GM18526 (cell line): ENCODE results near the gene BRD9.

Experiments used
- POLR2A ChIP-seq: IDR thresholded peaks from 3 replicates; pipeline ENCODE4 v1.6.1; 2011; ENCODE audit not compliant: insufficient read length; ENCODE audit errors: extremely low read depth

BRD9 gene

DNA sequence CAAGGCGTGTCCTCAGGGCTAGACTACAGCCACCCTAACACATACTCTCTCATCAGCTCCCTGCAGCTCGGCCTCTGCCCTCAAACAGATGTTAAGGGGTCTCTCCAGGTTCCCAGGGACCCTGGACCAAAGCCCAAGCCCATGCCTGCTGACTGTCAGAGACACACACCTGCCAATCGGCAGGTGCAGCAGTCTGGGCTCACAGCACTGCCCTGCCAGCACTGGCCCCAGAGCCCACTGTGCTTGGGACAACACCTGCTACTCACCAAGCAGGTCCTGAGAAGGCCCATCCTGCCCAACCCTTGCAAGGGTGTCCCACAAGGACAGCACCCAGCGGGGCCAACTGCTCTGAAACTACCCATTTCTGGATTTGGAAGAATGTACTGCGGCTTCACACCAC is 21.6 kb downstream of the BRD9 start:
- TF ChIP-seq POLR2A = no peak

DNA sequence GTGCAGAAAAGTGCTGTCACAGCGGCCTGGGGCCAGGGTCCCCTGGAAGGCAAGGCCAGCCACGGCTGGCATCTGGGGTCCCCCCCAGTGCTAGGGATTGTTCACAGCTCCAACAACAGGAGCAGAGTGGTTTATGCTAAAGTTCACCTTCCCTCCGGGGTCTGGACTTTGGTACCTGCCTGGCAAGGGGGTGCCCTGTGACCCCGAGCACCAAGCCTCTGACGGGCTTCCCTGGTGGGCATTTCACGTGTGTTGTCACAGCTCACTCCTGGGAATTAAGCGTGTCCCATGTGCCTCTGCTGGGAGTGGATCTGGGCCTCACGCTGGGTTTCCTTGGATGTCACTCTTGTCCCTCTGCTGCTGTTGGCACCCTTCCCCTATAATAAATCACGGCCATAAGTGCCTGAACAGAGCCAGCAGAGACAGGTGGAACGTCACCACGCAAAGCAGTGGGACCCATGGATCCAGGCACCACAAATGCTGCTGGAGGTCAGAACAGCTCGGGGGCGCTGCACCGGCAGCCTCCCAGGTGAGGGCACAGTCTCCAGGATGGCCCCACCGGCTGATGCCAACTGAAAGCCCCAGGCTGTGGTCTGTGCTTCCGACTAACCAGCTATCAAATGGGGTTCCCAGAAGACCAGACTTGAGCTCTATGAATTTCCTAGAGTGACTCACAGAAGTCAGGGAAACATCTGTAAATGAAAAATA is 24.0 kb downstream of the BRD9 start:
- TF ChIP-seq POLR2A = no peak

DNA sequence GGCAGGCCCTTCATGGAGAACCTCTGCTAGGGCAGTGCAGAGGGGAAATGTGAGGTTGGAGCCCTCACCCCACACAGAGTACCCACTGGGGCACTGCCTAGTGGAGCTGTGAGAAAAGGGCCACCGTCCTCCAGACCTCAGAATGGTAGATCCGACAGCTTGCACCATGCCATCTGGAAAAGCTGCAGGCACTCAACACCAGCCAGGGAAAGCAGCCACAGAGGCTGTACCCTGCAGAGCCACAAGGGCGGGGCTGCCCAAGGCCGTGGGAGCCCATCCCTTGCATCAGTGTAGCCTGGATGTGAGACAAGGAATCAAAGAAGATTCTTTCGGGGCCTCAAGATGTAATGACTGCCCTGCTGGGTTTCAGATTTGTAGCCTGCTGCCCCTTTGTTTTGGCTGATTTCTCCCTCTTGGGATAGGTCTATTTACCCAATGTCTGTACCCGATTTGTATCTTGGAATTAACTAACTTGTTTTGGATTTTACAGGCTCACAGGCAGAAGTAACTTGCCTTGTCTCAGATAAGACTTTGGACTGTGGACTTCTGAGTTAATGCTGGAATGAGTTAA is 25.2 kb downstream of the BRD9 start:
- no peak for TF ChIP-seq POLR2A

DNA sequence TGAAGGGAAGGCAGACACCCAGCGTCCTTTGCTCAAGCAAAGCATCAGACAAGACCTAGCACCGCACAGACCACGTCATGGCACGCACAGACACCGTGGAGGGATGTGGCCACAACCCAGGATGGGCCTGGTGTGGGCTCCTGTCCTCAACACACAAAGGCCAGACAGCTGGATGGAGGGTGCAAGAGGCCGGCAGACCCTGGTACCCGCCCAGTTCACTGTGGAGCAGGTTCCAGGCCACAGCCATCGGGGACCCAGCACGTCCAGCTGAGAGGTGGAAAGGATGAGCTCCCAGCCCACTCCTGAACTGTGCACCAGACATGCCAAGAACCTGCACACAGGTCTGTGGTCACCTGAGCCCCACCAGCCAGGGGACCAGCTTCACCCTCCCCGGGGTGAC is 26.8 kb downstream of the BRD9 start:
- no peak for TF ChIP-seq POLR2A

DNA sequence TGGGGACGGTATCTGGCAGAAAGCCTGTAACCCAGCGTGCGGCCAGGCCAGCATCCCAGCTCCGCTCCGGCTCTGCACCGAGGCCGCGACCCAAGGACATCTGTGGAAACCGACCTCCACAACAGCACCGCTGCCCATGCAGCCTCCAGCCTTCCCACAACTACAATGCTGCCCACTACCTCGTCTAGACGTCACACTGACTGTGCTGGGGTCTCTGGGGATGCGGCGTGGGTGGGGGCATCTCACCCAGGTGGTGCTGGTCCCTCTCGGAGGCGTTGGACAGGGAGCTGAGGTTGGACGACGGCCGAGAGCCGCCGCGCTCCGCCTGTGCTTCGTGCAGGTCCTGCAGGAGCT is 27.5 kb downstream of the BRD9 start:
- no peak for TF ChIP-seq POLR2A

DNA sequence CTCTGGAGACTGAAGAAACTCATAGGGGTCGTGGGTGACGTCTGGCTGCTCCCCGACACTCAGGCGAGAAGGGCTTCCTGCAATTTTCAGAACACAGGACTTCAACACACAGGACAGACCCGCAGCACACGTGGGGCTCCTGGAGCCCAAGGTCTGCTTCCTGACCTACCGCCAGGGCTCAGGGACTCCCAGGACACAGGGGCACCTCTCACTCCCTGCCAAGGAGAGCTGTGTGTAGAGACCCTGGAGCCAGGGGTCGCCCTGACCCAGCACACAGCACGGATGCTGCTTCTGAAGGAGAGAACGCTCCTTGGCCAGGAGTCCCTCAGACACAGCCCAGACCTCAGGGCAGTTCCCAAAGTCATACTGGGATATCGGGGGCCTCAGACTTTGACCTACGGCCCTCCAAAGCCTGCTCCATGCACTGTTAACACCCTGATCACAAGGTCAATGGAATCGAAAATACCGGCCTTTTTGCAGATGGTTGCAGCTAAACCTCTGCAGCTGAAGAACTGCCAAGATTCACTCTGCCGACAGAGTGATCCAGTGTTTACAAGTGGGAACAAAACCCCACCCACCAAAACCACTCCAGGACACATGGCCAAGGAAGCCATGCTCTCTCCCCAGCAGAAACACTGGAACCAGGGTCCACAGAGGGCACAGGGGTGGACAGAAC is 28.0 kb downstream of the BRD9 start:
- TF ChIP-seq POLR2A = no peak

DNA sequence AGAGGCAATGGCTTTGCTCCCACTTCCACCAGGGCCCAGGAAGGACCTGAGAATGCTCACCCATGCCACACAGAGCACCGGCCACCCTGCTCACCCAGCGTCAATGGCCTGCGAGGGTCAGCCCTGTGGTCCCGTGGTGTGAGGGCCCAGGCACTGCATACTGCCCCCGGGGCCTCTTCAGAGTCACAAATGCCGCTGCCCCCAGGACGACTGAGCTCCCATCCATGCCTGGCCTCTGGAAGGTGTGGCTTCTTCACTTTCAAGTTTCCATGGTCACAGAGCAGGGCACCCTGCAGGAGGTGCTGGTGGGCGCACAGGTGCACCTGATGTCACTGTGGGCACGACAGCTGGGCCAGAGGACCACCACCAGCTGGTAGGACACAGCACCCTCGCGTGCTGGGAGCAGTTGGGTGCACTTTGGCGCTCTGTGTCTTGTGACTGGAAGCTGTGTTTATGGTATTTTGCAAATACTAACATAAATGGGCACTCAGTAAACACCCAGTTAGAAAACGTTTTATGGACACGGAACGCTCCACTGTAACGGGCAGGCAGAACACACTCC is 29.3 kb downstream of the BRD9 start:
- no peak for TF ChIP-seq POLR2A

DNA sequence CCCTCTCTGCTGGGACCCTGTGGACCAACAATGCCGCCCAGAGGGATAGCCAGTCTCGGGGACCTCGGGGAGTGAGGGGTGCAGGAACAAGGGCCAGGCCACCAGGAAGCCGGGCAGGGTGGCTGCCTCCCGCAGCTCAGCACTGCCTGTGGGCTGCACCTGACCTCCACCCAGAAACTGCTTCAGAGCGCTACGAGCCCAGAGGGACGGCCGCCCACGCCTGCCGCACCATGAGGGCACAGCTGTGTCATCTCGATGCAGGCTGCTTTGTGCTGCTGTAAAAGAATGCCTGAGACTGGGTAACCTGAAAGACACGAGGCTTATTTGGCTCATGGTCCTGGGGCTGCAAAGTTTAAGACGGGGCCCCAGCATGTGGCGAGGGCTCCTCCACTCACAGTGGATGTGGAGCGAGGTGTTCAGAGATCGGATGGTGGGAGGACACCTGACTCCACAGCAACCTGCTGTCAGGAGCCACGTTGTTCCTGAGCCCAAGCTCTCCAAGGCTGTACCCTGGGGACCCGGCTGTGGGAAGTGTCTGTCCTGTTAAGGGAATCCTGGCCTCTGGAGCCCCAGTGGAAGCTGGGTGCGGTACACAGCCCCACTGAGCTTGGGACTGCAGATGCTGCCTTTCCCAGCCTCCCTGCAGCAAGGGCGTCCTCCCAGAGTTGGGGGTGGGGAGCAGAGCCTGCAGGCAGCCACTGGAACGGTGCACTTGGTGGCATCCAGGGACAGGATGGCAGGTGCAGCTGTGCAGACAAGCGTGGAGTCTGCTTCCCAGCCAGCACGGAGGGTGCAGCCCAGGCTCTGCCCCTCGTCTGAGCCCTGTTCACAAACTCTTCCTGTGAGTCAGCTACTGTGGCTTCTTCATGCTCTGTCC is 30.0 kb downstream of the BRD9 start:
- TF ChIP-seq POLR2A = no peak

DNA sequence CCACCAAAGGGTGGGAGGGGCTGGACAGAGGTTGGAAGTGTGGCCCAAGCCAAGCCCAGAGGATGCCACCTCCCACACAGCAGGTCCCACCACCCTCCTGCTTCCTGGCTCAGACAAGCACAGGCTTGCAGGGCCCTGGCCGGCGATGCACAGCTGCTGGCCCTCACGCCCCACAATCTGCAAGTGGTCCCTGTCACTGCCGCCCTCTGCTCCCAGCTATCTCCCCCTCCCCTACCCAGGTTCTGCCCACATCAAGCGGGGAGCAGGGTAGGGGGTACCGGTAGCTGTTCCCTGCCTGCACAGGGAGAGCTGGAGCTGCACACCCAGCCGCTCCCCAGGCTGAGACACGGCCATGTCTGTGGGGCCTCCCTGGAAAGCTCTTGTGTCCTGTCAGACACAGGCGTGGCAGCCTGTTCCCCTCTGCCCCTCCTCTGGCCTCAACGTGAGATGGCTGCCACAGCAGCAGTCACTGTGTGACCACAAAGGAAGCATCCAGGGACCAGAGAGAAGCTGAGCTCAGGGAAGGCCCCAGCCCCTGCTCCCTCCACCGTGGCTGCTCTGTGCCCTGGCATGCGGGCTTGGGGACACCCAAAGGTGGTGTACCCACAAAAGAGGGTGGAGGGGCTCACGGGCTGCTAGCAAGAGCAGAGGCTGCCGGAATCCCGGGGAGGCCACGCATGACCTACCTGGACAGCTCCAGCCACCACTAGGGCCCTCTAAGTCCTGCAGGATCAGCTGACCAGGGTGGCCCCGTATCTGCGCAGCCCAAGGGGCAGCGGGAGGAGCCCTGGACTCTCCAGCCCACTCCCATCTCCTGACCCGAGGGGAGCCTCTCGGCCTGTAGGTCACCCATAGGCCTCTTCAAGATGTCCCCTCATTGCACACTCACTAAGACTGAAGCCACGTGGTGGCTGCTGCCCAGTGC is 30.9 kb downstream of the BRD9 start:
- no peak for TF ChIP-seq POLR2A

DNA sequence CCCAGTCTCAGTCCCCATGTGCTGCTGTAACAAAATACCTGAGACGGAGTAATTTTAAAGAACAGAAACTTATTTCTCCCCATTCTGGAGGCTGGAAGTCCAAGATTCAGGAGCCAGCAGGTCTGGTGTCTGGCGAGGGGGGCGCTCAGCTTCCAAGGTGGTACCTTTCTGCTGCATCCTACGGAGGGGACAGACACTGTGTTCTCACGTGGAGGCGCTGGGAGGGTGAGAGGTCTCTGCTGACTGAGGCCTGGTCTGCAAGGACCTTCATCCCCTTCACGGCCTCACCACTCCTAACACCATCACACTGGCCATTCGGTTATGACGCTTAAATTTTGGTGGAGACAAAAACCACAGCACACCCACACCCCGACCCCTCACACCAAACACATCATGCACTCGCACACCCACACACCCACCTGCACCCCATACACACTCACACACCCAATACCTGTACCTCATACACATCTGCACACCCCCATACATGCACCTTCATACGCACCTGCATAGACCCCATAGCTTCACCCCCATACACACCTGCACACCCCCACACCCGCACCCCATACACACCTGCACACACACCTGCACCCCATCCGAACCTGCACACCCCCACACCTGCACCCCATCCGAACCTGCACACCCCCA is 32.0 kb downstream of the BRD9 start:
- no peak for TF ChIP-seq POLR2A

DNA sequence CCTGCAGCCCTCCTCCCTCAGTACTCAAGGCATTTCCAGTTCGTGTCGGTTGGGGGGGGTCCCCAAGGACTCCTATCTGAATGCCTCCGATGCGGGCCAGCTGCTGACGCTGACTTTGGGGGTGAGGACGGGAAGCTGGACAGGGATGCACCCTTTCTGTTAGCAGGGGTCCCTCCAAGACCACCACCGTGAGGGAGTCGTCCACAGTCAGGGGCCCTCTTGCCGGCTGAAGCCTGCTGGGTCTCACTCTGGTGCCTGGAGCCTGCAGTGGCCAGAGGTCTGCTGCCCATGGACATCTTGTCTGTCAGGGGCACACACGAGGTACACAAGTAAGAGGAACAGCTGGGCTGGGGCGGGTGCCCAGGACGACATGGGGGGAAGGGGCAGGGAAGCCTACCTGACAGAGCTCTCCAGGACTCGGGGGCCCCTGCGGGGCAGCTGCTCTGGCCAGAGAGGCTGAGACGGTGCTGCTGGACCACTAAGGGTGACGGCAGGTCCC is 32.8 kb downstream of the BRD9 start:
- TF ChIP-seq POLR2A = no peak

DNA sequence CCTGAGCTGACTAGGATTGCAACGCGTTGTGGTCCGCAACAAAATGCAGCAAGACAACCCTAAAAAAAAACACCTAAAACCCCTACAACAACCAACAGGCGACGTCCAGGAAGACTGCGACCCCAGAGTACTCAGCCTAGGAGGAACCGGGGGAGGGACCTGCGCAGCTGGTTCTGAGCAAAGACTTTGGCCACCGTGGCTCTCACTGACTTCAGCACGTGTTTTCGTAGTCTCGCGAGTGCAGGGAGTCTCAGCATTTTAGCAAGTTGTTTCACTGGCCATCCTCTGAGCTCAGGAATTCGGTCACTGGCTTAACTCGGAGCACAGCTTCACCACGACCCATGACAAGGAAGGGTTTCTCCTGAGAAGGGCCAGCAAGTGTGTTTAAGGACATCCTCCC is 33.2 kb downstream of the BRD9 start:
- no peak for TF ChIP-seq POLR2A

DNA sequence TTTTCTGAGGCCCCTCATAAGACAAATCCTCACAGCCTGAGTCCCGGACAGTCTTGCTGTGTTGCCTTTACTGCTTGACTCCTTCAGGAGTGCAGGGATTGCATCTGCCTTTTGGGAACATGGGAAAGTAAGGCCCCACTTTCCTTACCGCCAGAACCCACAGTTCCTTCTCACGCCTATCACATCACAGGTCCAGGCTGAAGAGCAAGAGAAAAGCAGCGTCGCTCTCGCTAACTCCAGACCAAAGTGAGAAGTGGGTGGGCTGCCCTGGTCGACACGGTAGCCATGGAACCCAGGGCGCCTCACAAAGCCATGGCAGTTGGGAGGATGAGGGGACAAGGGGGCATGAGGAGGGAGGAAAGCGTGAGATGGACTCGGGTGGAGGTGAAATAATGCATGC is 33.9 kb downstream of the BRD9 start:
- no peak for TF ChIP-seq POLR2A

DNA sequence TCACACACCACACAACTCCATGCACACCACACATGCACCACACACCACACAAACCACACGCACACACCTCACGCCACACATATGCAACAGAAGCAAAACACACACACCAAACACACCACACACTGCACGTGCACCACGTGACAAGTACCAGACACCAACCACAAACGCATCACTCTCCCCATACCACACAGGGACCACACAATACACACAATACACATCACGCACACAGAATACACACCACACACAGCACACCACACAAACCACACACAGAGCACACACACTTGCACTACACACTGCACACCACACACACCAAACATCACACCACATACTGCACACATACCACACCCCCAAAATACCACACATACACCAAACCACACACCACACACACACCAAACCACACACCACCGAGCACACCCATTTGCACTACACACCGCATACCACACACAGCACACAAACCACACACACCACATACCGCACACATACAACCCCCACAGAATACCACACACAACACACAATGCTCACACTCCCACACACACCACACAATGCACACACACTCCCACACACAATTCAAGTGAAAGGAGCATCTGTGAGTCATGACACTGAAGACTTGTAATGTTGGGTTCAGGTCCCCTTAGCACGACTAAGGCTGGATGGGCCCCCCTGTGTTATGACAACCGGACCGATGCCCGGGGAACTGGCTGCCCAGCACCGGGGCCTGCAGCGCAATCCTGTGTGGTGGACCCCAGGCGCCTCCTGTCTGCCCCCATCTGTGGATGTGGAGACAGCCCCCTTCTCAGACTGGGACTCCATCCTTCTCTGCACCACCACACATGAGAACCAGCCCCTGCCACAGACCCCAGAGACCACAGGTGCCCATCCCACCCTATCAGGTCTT is 35.8 kb downstream of the BRD9 start:
- TF ChIP-seq POLR2A = no peak
